ENCODE data around the gene TK1.

- no peak for TF ChIP-seq POLR2A (IDR thresholded peaks at IDR 0.05)
- TF ChIP-seq CTCF (IDR thresholded peaks at IDR 0.05): no peak
These were observed 40.4 kb downstream of the TK1 start for GRCh38 chr17:78146471-78146869.
